Neutrophil (primary cell): ENCODE data around the gene OXER1.

Experiments used
- H3K27ac ChIP-seq: fragments of 200-600 bp; sonication (generic); 2 replicates; pipeline ENCODE4 v1.5.1; 2016; ENCODE audit warnings: mild to moderate bottlenecking, moderate library complexity
- H3K27me3 ChIP-seq: fragments of 200-600 bp; sonication (generic); 2 replicates; pipeline ENCODE4 v1.6.0; 2016; ENCODE audit warnings: mild to moderate bottlenecking
- H3K36me3 ChIP-seq: fragments of 200-600 bp; sonication (generic); 2 replicates; pipeline ENCODE4 v1.5.1; 2017
- H3K4me1 ChIP-seq, 2 experiments: fragments of 200-600 bp in 1 of 2; sonication (generic) in 1 of 2; 1 replicate in 1 of 2; 2 replicates in 1 of 2; pipeline versions ENCODE4 v1.5.1 to v1.6.1; 2013 to 2016; ENCODE audit warnings: low read depth in 1 of 2, low read length in 1 of 2, mild to moderate bottlenecking in 1 of 2, moderate library complexity in 1 of 2; ENCODE audit not compliant: control insufficient read depth in 1 of 2, insufficient read depth in 1 of 2
- H3K4me3 ChIP-seq, 2 experiments: fragments of 200-600 bp in 1 of 2; sonication (generic) in 1 of 2; 1 replicate in 1 of 2; 2 replicates in 1 of 2; pipeline ENCODE4 v1.5.1; 2013 to 2016; ENCODE audit warnings: low read depth in 1 of 2, low read length in 1 of 2, mild to moderate bottlenecking in 1 of 2, moderate library complexity in 1 of 2
- H3K9me3 ChIP-seq: fragments of 200-600 bp; sonication (generic); 2 replicates; pipeline ENCODE4 v1.5.1; 2016
- TF ChIP-seq, protein P1 (sequence below): fragments of 200-600 bp; sonication (generic); IDR thresholded peaks from 2 replicates; pipeline ENCODE4 v1.5.1; 2016; ENCODE audit warnings: antibody characterized with exemption

Gene OXER1

GRCh38 chr2:42714686-42715085 lies 49.2 kb downstream of the OXER1 start:
- no peak overlapping the region for H3K4me3 ChIP-seq
- TF ChIP-seq, protein P1, sequence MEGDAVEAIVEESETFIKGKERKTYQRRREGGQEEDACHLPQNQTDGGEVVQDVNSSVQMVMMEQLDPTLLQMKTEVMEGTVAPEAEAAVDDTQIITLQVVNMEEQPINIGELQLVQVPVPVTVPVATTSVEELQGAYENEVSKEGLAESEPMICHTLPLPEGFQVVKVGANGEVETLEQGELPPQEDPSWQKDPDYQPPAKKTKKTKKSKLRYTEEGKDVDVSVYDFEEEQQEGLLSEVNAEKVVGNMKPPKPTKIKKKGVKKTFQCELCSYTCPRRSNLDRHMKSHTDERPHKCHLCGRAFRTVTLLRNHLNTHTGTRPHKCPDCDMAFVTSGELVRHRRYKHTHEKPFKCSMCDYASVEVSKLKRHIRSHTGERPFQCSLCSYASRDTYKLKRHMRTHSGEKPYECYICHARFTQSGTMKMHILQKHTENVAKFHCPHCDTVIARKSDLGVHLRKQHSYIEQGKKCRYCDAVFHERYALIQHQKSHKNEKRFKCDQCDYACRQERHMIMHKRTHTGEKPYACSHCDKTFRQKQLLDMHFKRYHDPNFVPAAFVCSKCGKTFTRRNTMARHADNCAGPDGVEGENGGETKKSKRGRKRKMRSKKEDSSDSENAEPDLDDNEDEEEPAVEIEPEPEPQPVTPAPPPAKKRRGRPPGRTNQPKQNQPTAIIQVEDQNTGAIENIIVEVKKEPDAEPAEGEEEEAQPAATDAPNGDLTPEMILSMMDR, result no peak
- no peaks in the 10 kb centered on the region for H3K27me3 ChIP-seq
- H3K36me3 ChIP-seq, result no peaks in the 10 kb centered on the region
- no peaks in the 10 kb centered on the region for H3K4me1 ChIP-seq
- no peak overlapping the region for H3K27ac ChIP-seq
- H3K9me3 ChIP-seq, result no peaks in the 10 kb centered on the region

DNA sequence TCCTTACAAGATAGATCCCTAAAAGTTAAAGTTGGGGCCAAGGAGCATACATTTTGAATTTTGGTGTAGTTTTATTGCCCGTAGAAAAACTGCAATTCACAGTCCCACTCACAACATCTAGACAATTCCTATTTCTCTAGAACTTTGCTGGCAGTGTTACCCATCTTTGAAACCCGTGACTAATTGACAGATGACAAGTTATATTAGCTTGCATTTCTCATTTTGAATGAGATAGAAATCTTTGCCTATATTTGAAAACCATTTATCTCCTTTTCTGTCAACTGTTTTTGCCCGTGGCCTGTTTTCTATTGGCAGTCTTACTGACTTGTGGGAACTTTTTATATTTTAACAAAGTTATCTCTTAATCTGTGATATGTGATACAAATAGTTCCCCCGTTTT lies 50.0 kb downstream of the OXER1 start:
- Histone ChIP-seq H3K4me1 (no peaks in the 10 kb centered on the region), H3K27me3 (no peaks in the 10 kb centered on the region), H3K4me3 (no peak overlapping the region), H3K27ac (no peak overlapping the region), H3K9me3 (no peaks in the 10 kb centered on the region), H3K36me3 (no peaks in the 10 kb centered on the region)
- TF ChIP-seq, protein P1, result no peak

GRCh38 chr2:42712934-42713333 lies 51.0 kb downstream of the OXER1 start:
- TF ChIP-seq, protein P1, result no peak
- no peaks in the 10 kb centered on the region for H3K27me3 ChIP-seq
- no peak overlapping the region for H3K27ac ChIP-seq
- no peaks in the 10 kb centered on the region for H3K4me1 ChIP-seq
- no peak overlapping the region for H3K4me3 ChIP-seq
- no peaks in the 10 kb centered on the region for H3K9me3 ChIP-seq
- H3K36me3 ChIP-seq, result no peaks in the 10 kb centered on the region
